Eye (tissue), 1 donor: ENCODE measurements around the gene CACNG8.
"Not testable (repeated sequence)": the region's sequence is repeated elsewhere in the genome, so short reads cannot be mapped to it uniquely, and the experiment has no call there.

ENCODE experiments used
- DNase-seq: peaks from one replicate; pipeline ENCODE4 v3.0.0-alpha.2; 2015

Gene CACNG8

DNA sequence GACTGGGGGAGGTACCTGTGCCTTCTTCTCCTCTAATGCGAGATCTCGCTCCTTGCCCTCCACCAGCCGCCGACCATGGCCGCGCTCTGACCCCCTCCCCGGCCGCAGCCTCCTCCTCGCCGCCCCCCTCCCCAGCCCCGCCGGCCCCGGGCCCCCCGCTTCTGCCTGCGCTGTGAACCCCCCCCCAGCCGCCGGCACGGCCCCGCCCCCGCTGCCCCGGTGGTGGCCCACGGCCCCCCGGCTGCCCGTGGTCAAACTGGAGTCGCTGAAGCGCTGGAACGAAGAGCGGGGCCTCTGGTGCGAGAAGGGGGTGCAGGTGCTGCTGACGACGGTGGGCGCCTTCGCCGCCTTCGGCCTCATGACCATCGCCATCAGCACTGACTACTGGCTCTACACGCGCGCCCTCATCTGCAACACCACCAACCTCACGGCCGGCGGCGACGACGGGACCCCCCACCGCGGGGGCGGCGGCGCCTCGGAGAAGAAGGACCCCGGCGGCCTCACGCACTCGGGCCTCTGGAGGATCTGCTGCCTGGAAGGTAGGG is at the start of gene CACNG8:
Gene CACNG8 (plus strand): TSS at position 51 of the 545 bp plus-strand sequence.
- peak; percentile 21 for DNase-seq

DNA sequence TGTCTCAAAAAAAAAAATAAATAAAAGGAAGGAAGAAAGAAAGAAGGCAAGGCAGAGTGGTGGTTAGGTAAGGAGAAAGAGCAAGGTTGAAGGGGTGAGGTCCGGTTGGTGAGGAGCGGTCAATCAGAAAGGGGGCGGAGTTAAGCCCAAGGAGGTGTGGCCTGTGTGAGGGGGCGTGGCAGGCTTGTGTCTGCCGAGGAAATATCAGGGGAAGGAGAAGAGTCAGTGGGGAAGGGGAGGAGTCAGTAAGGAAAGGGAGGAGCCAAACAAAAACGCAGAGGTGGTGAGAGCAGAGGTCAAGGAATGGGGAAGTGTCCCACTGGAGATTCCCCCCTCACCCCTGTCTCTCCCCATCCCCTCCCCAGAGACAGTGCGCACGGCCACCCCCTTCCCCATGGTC is 47.7 kb upstream of the CACNG8 start:
- no peak for DNase-seq

DNA sequence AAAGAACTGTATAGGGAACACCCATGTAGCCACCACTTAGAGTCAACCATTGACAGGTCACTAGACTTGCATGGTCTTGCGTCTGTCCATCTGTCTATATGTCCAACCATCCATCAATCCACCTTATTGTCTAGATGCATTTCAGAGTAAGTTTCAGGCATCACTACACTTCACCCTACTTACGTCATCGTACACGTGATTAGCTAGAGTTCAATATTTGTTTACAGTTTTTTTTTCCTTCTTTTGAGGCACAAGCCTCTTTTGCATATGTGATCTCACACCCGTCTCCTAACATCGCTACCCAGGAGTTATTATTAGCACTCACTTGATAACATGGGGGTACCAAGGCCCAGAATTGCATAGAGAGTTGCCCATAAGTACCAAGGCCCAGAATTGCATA is 46.7 kb upstream of the CACNG8 start:
- DNase-seq: no peak

DNA sequence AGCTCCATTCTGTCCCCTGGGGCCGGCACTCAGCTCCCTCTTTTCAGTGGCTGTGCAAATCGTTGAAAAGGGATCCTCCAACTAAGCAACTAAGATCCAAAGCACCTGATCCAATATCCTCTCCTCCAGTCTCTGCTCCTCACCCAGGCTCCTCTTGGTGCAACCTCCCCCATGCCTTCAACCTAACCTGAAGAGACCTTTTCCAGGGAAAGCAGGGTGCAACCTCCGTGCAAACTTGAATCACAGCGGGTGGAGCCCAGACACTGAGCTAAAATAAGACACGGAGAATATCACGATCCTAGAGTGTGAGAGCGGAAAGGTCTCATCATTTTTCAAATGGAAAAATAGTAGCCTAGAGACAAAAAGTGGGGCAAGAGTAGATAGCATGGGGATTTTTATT is 45.4 kb upstream of the CACNG8 start:
- DNase-seq: no peak

DNA sequence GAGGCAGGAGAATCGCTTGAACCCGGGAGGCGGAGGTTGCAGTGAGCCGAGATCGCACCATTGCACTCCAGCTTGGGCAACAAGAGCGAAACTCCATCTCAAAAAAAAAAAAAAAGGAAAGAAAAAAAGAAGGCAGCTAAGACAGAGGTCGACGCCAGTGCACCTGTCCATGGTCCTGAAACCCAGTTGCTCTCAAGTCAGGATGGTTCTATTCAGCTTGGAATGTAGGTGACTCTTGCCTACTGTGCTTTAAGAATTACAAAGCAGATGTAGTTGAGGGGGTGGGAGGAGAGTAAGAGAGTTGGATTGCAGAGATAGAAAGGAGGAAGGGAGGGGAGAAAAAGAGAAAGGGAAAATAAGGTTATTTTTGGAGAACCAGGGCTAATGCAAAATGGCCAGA is 35.0 kb upstream of the CACNG8 start:
- peak; percentile 79 for DNase-seq

DNA sequence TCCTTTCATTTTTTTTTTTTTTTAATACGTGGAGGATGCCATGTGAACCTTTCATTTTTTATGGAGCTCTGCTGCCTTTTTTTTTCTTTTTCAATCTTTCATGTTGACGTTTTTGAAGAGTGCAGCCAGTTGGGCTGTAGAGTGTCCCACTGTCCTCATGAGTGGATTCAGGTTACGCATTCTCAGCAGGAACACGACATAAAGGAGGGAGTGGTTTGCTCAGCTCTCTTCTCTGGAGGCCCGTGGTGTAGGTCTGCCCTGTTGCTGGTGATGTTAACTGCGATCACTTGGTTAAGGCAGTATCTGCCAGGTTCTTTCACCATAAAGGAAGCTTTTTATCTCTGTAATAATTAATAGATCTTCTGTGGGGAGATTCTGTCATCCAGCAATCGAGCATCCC is 26.7 kb upstream of the CACNG8 start:
- DNase-seq: no peak

DNA sequence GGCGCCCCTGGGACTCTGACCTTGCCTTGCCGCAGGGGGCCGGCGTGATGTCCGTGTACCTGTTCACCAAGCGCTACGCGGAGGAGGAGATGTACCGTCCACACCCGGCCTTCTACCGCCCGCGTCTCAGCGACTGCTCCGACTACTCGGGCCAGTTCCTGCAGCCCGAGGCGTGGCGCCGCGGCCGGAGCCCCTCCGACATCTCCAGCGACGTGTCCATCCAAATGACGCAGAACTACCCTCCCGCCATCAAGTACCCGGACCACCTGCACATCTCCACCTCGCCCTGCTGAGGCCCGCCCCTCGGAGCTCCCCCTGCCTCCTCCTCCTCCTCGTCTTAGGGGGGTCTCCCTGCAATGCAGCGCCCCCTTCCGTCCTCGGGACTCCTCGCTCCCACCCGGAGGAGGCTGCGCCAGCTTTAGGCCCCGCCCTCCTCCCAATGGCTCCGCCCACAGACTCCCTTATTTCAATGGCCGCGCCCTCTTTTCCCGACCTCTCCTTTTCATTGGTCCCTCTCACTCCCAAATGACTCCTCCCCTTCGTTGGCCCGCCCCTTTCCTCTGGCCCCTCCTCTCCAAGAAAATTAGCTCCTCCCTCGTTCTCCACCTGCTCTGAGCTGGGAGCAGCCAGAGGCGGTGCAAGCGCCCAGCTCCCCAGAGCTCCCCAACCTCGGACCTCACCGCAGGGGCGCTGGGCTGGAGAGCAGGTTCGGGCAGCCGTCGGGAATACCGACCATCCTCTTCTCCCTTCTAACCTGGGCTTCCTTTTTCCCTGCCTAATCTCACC is 20.5 kb upstream of the CACNG8 start:
- DNase-seq: peak; percentile 69

DNA sequence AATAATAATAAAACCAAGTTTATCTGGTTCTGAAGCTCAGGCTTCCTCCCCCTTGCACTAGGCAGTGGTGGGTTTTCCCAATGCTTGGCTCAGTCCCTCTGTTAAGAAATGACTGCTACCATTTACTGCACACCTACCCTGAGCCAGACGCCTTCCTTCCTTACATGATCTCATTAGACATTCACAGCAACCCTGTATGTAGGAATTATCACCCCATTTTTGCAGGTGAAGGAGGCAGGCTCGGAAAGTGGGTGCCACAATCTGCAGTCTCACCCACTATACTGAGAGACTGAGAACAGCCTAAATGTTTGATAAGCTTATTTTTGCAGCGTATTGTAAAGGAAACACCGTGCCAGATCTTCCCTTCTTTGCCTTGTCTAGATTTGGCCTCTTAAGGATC is 18.3 kb upstream of the CACNG8 start:
- DNase-seq: no peak

DNA sequence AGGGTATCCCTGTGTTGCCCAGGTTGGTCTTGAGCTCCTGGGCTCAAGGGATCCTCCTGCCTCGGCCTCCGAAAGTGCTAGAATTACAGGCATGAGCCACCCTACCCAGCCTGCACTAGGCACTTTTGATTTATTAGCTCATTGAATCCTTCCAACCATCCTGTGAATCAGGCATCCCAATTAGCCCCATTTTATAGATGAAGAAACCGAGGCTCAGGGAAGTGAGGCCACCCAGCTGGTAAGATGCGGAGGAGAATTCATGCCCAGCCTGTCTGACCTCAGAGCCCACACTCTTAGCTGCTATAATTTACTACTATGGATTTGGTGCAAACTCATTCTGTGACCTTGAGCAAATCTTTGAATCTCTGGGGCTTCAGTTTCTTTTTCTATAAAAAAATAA is 17.8 kb upstream of the CACNG8 start:
- DNase-seq: no peak

DNA sequence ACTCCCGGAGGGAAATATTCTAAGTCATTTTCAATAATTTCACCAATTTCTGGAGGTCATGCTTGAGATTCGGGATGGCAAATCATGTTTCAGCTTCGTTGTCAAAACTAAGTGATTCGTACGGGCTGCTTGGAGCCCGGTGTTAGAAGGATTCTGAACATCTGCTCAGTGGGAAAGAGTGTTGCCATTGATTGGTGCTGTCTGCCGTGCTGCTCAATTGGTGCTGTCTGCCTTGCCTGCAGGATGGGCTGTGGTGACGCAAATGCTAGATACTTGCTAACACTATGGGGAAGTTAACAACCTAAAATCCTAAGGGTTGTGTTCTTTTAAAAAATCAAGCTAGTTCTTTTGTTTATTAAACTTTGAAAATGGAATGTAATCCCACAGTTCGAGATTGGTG is 17.3 kb upstream of the CACNG8 start:
- no peak for DNase-seq

DNA sequence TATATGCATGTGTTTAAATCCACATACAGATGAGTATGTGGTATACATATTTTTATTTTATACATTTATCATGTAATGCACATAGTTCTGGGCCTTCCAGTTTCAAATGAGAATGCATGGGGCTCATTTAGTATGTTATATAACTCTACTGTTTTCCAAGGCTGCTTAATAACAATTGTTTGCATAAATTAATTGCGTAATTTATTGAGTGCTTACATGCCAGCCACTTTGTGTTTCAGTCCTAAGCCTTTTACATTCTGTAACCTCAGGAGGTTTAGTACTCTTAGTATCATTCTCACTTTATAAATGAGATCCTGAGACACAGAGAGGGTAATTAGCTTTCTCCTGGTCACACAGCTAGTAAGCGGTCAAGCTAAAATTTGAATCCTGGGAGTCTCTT is 16.7 kb upstream of the CACNG8 start:
- no peak for DNase-seq

DNA sequence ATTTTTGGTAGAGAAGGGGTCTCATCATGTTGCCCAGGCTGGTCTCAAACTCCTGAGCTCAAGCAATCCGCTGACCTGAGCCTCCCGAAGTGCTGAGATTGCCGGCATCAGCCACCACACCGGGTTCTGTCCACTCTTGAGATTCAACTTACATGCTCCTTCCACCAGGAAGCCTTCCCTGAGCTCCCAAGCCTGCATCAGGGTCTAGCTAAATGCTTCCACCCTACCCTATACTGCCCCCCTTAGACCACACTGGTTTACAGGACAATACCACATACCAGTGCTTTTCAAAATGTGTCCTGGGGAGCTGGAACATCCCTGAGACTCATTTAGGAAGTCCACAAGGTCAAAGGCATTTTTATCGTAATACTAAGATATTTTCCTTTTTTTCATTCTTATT is 15.1 kb upstream of the CACNG8 start:
- no peak for DNase-seq

DNA sequence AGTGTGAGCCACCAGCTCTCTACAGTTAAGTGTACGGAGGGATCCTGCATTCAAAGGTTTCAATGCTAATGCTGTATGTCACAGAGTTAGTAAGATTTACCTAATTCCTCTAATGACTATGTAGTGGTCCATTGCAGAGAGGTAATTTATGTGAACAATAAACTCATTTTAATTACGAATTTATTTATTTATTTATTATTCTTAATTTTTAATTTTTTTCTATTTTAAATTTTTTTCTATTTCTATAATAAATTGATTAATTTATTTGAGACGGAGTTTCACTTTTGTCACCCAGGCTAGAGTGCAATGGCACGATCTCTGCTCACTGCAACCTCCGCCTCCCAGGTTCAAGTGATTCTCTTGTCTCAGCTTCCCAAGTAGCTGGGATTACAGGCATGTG is 14.1 kb upstream of the CACNG8 start:
- DNase-seq: not testable (repeated sequence)

DNA sequence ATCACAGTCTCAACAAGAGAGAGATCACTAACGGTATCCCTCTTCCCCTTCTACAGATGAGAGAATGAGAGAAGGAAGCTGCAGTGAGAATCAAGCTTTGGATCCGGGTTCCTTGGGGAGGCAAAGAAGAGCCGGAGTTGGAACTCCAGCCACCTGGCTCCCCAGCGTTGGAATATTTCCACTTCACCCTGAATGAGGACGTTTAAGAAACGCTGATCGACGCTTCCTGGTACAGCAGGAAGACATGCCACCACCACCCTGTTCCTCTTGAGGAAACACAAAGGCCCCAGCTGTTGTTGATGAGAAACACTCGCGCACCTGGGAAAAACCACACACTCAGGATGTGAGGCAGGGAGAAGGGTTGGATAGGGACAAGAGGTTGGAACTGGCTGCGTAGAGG is 11.3 kb upstream of the CACNG8 start:
- DNase-seq: no peak

DNA sequence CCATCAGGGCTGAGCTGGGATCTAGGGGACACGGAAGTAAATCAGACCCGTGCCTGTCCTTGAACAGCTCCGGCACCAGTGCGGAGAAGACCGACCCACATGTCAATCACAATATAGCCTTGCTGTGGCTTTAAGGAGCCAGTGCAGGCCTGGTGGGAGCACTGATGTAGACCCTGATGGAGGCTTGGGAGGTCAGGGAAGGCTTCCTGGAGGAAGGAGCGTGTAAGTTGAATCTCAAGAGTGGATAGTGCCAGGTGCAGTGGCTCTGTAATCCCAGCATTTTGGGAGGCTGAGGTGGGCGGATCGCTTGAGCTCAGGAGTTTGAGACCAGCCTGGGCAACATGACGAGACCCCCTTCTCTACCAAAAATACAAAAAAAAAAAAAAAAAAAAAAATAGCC is 10.8 kb upstream of the CACNG8 start:
- no peak for DNase-seq

DNA sequence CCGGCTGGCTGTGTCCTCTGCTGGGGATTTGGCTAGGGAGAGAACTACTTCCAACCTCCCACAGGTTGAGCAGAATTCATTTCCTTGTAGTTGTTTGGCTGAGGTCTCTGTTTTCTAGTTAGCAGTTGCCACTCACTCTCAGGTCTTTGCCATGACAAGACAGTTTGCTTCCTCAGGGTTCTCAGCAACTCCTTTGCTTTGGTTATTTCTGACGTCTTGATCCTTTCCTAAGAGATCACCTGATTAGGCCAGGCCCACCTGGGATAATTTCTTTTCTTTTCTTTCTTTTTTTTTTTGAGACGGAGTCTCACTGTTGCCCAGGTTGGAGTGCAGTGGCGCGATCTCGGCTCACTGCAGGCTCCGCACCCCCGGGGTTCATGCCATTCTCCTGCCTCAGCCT is 9.4 kb upstream of the CACNG8 start:
- no peak for DNase-seq

DNA sequence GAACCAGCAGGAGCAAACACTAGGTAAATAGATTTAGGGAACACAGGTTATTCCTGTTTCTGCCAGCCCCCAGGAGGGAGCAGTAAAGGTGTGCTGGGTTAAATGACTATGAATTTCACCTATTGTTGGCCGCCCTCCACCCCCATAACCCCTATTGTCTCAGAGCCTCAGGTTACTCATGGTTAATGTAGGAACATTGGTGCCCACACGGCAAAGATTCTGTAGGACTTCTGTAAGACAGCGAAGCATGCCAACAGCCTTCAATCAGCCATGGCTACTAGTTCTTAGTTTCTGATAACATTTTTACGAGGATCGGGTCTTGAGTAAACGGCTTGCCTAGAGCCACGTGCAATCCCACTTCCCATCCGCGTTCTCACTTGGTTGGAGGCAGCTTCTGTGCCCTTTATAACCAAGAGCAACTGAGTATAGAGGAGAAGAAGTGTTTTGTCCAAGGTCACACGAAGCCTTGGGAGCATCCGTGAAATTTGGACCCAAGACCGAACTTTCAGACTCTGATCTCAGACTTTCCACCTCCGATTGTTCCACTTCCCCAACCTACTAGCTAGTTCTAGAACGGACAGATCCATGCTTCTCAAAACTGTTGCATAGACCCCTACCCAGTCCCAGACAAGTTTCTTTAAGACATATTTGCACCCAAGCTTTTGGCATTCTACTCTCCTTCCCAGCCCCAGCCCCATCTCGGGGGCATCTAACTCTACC is 5.1 kb upstream of the CACNG8 start:
- DNase-seq: no peak

DNA sequence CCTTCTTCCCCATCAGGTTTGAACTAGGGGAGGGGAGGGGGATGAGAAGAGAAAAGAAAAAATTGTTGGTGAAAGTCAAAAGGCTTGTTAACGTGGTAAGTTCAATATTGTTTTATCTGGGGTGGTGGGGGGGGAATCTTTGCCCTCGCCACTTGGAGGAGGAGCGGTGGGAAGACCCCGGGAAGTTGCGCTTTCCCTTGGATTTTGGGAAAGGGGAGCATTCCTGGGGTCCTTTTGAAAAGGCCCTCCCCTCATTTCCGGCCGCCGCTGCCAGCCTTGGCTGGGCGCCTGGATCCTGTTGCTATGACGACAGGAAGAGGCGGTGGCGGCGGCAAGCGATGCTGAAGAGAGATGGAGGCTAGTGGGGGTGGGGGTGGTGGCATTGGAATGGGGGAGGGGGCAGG is 4.6 kb upstream of the CACNG8 start:
- peak; percentile 65 for DNase-seq

DNA sequence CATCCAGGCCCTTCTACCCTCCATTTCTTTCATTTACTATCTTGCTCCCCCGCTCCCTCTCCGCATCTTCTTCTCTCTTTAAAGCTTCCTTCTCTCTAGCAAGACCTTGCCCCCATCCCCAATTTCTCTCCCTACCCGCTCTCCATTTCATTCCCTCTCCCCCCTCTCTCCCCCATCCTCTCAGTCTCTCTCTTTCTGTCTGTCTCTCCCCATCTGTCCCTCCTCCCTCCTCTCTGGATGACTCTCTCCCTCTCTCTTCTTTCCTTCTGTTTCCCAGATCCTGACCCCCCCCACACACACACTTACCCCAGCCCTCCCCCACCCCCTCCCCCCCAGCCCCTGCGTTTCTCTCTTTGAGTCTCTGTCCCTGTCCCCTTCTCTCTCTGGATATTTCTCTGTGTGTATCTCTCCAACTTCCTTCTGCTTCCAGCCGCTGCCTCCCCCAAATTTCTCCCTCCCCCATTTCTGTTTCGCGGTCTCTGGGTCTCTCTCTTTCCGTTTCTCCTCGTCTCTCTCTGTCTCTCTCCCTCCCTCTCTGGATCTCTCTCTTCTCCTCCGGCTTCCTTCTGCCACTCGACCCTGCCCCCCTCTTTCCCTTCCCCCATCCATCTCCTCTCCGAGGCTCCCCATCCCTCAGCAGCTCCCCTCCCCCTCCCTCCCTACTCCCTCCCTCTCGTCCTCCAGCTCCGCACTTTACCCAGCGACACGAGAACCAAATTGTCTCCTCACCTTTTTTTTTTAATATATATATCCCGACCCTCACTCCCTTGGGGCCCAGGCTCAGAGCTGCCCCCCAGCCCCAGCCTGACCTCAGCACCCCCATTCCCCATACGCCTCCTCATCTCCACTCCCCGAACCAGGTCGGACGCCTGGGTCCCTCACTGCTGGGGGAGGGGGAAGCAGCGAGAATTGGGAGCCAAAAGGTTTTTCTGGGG is 3.6 kb upstream of the CACNG8 start:
- DNase-seq: peak; percentile 24

DNA sequence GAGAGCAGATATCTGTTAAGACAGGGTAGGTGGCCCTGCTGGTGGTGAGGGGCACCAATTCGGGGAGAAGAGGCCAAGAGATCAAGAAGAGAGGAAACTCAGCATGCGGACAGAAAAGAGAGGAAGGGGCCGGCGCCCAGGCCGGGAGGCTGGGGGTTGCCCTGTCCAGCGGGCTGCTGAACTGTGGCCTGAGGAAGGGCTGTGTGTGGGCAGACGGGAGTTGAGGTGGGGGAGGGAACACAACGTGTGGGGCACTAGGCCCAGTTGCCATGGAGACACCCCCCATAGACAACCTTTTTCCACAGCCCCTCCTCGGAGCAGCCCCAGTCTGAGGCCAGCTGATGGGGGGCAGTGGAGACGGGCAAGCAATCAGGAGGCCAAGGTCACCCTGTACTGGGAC is 2.5 kb upstream of the CACNG8 start:
- peak; percentile 18 for DNase-seq

DNA sequence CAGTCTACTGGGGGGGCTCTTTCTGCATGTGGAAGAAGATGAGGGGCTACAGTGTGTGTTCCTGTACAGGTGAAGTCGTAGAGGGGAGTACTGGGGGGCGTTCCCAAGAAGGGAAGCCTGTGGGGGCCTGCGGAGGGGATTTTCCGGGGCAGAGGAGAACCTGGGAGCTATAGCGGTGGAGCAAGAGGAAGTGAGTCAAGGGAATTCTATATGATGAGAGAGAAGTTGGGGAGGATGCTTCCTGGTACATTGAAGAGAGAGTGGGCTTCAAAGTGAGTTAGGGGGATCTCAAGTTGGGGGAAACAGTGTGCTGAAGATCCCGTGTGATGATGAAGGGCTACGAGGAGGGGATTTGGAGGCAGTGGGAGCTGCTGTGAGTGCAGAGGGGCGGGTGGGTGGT is 1.9 kb upstream of the CACNG8 start:
- DNase-seq: no peak

DNA sequence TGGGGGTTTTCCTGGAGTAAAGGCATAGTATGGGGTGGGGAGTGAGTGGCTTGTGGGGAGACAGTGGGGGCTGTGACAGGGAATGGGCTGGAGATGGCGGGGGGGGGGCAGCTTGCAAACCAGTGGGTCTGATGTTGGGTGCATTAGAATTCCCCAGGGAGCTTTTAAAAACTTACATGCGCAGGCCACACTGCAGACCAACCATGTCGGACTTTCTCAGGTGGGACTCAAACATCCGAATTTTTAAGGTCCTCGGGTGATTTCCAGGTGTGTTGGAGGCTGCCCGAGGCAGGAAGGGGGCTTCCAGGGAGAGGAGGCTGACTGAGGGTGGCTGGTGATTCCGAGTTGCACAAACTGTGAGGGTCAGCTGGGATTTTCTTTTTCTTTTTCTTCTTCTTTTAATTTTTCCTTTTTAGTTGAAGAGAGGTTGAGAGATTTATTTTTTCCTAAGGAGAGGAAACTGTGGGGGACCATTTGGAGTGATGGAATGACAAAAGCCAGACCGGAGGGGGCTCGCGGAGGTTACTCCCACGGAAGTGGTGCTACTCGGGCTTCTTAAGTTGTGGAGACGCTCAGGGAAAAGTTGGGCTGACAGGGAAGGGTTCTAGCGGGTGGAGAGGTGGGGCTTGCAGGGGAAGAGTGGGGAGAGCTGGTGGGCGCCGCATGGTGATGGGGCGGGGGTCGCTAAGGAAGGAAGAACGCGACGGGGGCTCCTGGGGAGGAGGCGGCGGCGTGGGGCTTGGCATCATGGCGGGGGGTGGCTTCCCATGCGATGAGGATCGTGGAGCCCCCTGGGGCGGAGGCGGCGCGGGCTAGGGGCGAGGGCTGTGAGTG is 997 bp upstream of the CACNG8 start:
- DNase-seq: peak; percentile 13
